ENCODE results near the gene PGA4.
"Not testable (repeated sequence)": the region's sequence is repeated elsewhere in the genome, so short reads cannot be mapped to it uniquely, and the experiment has no call there.

PGA4 gene

GRCh38 chr11:61252332-61252731 is 30.2 kb downstream of the PGA4 start:
- H3K4me1 ChIP-seq (ENCODE audit: control insufficient read depth, insufficient read depth, low read length); H3K4me3 ChIP-seq (ENCODE audit: low read depth, low read length); H3K27ac ChIP-seq (ENCODE audit: extremely low read depth, low read depth, low read length); POLR2A ChIA-PET; H3K36me3 ChIP-seq (ENCODE audit: control insufficient read depth in 2 of 2, insufficient read depth in 1 of 2, low read length in 2 of 2); H3K9me3 ChIP-seq (ENCODE audit: control insufficient read depth, insufficient read depth, low read depth, low read length): not testable (repeated sequence)
- CTCF ChIA-PET: interaction anchor here (0.6 to 1.8 kb wide), 2 partner anchors 84 to 537 kb away, joined by 3 to 8 read pairs; no protein-coding TSS in a partner anchor
- TF ChIP-seq ZNF239 (tag by site-specific recombination; IDR thresholded peaks at IDR 0.05): 0 out of 2 replicates have a peak, but pooled peaks have one; percentile 40

DNA sequence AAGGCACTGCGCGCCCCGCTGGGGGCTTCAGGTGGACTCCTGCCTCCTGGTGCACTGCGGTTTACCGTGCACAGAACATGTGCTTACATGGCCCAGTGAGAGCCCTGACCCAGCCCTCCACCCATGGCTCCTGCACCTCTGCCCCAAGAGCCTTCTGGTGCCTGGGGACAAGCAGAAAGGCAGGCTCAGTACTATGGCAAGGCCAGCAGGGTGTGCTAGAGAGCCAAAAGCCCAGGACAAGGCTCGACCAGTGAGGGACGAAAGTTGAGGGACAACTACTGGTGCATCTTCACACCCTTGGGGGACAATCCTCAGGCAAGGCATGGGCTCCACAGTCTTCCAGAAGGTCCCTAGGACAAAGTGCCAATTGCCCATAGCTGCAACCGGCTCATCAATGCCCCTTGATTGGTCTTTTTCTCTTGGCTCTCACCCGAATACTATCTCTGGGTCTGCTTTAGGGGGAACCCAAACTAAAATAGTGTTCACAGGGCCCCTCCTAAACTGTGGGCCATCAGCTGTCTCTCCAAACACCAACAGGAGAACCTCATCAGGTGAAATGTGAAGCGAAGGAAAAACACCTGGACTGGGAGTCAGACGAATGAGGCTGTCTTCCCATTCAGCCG is 32.4 kb downstream of the PGA4 start:
- Histone ChIP-seq H3K36me3 (ENCODE audit: control insufficient read depth in 2 of 2, insufficient read depth in 1 of 2, low read length in 2 of 2) (peaks cover 0 to 8% of the 10 kb centered on the region in 2 experiments; a peak in 1 of 3 replicates), H3K9me3 (ENCODE audit: control insufficient read depth, insufficient read depth, low read depth, low read length) (no peaks in the 10 kb centered on the region), H3K4me3 (ENCODE audit: low read depth, low read length) (no peak overlapping the region), H3K4me1 (ENCODE audit: control insufficient read depth, insufficient read depth, low read length) (no peaks in the 10 kb centered on the region), H3K27ac (ENCODE audit: extremely low read depth, low read depth, low read length) (no peak overlapping the region)
- ChIA-PET CTCF (interaction anchor here (0.6 to 2.7 kb wide), 26 partner anchors 9 to 1061 kb away, joined by 3 to 31 read pairs (median 4); partner anchors contain the start of gene VWCE), POLR2A (no interaction called here)
- no peak for TF ChIP-seq ZNF223 (tag by site-specific recombination; IDR thresholded peaks at IDR 0.05)
- TF ChIP-seq RBAK (tag by site-specific recombination; IDR thresholded peaks at IDR 0.05): no peak
- no peak for TF ChIP-seq ZNF555 (tag by site-specific recombination; conservative IDR thresholded peaks at IDR 0.05)
- TF ChIP-seq, protein P1, sequence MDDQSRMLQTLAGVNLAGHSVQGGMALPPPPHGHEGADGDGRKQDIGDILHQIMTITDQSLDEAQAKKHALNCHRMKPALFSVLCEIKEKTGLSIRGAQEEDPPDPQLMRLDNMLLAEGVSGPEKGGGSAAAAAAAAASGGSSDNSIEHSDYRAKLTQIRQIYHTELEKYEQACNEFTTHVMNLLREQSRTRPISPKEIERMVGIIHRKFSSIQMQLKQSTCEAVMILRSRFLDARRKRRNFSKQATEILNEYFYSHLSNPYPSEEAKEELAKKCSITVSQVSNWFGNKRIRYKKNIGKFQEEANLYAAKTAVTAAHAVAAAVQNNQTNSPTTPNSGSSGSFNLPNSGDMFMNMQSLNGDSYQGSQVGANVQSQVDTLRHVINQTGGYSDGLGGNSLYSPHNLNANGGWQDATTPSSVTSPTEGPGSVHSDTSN (CRISPR knock-in tag; IDR thresholded peaks at IDR 0.05): 0 out of 2 replicates have a peak, but pooled peaks have one; percentile 38
- TF ChIP-seq ZNF654 (tag by site-specific recombination; IDR thresholded peaks at IDR 0.05; ENCODE audit: low read depth): peak; percentile 61
- TF ChIP-seq ZIC2 (tag by site-specific recombination; IDR thresholded peaks at IDR 0.05): peak; percentile 16; the same call in 1 of the 2 replicates
- TF ChIP-seq IKZF3 (tag by site-specific recombination; IDR thresholded peaks at IDR 0.05): no peak
- no peak for TF ChIP-seq TSHZ1 (tag by site-specific recombination; IDR thresholded peaks at IDR 0.05; ENCODE audit: borderline replicate concordance)
- TF ChIP-seq, protein P2, sequence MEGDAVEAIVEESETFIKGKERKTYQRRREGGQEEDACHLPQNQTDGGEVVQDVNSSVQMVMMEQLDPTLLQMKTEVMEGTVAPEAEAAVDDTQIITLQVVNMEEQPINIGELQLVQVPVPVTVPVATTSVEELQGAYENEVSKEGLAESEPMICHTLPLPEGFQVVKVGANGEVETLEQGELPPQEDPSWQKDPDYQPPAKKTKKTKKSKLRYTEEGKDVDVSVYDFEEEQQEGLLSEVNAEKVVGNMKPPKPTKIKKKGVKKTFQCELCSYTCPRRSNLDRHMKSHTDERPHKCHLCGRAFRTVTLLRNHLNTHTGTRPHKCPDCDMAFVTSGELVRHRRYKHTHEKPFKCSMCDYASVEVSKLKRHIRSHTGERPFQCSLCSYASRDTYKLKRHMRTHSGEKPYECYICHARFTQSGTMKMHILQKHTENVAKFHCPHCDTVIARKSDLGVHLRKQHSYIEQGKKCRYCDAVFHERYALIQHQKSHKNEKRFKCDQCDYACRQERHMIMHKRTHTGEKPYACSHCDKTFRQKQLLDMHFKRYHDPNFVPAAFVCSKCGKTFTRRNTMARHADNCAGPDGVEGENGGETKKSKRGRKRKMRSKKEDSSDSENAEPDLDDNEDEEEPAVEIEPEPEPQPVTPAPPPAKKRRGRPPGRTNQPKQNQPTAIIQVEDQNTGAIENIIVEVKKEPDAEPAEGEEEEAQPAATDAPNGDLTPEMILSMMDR (tag by site-specific recombination; IDR thresholded peaks at IDR 0.05): peak; percentile 59

- H3K27ac ChIP-seq (ENCODE audit: extremely low read depth, low read depth, low read length): no peak overlapping the region
- peaks cover 0 to 8% of the 10 kb centered on the region in 2 experiments; a peak in 2 of 3 replicates for H3K36me3 ChIP-seq (ENCODE audit: control insufficient read depth in 2 of 2, insufficient read depth in 1 of 2, low read length in 2 of 2)
- H3K9me3 ChIP-seq (ENCODE audit: control insufficient read depth, insufficient read depth, low read depth, low read length): no peaks in the 10 kb centered on the region
- no peaks in the 10 kb centered on the region for H3K4me1 ChIP-seq (ENCODE audit: control insufficient read depth, insufficient read depth, low read length)
- ChIA-PET CTCF (interaction anchor here (0.6 kb wide), 2 partner anchors 205 to 423 kb away, joined by 3 read pairs; no protein-coding TSS in a partner anchor), POLR2A (no interaction called here)
- no peak overlapping the region for H3K4me3 ChIP-seq (ENCODE audit: low read depth, low read length)
- TF ChIP-seq ZBTB11 (tag by site-specific recombination; conservative IDR thresholded peaks at IDR 0.05; ENCODE audit: low read depth) (no peak), ZNF521 (tag by site-specific recombination; IDR thresholded peaks at IDR 0.05) (no peak), MZF1 (tag by site-specific recombination; IDR thresholded peaks at IDR 0.05; ENCODE audit: borderline replicate concordance) (no peak), ZNF473 (tag by site-specific recombination; IDR thresholded peaks at IDR 0.05) (no peak), OVOL3 (tag by site-specific recombination; IDR thresholded peaks at IDR 0.05) (no peak), ZBTB10 (tag by site-specific recombination; IDR thresholded peaks at IDR 0.05) (no peak)
These were observed 34.7 kb downstream of the PGA4 start for GRCh38 chr11:61256710-61257482.
